Measurements from ENCODE around the gene AP2A2.

DNA sequence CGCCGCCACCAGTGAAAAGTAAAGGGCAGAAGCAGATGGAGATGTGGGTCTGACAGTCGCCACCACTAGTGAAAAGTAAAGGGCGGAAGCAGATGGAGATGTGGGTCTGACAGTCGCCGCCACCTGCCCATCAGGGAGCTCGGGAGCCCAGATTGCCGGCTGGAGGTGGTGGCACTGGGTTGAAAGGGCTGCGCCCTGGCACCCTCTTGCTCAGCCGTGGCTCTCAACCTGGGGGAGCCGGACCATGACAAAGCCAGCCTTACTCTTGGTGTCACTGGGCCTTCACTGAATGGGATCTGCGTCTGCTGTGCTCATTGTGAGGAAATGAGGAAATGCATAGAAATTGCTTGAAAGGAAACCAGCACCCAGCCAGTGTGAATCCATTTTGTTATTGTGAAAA is 36.3 kb downstream of the AP2A2 start:
- TF ChIP-seq, protein P1, sequence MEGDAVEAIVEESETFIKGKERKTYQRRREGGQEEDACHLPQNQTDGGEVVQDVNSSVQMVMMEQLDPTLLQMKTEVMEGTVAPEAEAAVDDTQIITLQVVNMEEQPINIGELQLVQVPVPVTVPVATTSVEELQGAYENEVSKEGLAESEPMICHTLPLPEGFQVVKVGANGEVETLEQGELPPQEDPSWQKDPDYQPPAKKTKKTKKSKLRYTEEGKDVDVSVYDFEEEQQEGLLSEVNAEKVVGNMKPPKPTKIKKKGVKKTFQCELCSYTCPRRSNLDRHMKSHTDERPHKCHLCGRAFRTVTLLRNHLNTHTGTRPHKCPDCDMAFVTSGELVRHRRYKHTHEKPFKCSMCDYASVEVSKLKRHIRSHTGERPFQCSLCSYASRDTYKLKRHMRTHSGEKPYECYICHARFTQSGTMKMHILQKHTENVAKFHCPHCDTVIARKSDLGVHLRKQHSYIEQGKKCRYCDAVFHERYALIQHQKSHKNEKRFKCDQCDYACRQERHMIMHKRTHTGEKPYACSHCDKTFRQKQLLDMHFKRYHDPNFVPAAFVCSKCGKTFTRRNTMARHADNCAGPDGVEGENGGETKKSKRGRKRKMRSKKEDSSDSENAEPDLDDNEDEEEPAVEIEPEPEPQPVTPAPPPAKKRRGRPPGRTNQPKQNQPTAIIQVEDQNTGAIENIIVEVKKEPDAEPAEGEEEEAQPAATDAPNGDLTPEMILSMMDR (IDR thresholded peaks at IDR 0.05): no peak
- TF ChIP-seq ZBTB43 (CRISPR knock-in tag; IDR thresholded peaks at IDR 0.05): no peak
- no peak for TF ChIP-seq ZBTB21 (CRISPR knock-in tag; IDR thresholded peaks at IDR 0.05; ENCODE audit: borderline replicate concordance)
- TF ChIP-seq CREB1 (CRISPR knock-in tag; IDR thresholded peaks at IDR 0.05): no peak
- TF ChIP-seq, protein P2, sequence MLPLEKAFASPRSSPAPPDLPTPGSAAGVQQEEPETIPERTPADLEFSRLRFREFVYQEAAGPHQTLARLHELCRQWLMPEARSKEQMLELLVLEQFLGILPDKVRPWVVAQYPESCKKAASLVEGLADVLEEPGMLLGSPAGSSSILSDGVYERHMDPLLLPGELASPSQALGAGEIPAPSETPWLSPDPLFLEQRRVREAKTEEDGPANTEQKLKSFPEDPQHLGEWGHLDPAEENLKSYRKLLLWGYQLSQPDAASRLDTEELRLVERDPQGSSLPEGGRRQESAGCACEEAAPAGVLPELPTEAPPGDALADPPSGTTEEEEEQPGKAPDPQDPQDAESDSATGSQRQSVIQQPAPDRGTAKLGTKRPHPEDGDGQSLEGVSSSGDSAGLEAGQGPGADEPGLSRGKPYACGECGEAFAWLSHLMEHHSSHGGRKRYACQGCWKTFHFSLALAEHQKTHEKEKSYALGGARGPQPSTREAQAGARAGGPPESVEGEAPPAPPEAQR (CRISPR knock-in tag; IDR thresholded peaks at IDR 0.05): no peak
- TF ChIP-seq TP53 (CRISPR knock-in tag; IDR thresholded peaks at IDR 0.05): no peak
- TF ChIP-seq TEAD4 (CRISPR knock-in tag; IDR thresholded peaks at IDR 0.05): no peak
- no peak for TF ChIP-seq ESRRA (CRISPR knock-in tag; IDR thresholded peaks at IDR 0.05; ENCODE audit: borderline replicate concordance)
- TF ChIP-seq HMGXB4 (CRISPR knock-in tag; IDR thresholded peaks at IDR 0.05): no peak
- TF ChIP-seq ZNF671 (CRISPR knock-in tag; IDR thresholded peaks at IDR 0.05): no peak
- TF ChIP-seq, protein P3, sequence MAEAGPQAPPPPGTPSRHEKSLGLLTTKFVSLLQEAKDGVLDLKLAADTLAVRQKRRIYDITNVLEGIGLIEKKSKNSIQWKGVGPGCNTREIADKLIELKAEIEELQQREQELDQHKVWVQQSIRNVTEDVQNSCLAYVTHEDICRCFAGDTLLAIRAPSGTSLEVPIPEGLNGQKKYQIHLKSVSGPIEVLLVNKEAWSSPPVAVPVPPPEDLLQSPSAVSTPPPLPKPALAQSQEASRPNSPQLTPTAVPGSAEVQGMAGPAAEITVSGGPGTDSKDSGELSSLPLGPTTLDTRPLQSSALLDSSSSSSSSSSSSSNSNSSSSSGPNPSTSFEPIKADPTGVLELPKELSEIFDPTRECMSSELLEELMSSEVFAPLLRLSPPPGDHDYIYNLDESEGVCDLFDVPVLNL (CRISPR knock-in tag; IDR thresholded peaks at IDR 0.05; ENCODE audit: borderline replicate concordance, low read depth): no peak
- TF ChIP-seq IRF2 (CRISPR knock-in tag; IDR thresholded peaks at IDR 0.05; ENCODE audit: borderline replicate concordance, low read depth): no peak

Data from WTC11 (cell line).